CD4-positive, alpha-beta T cell treated with Interleukin-2 at 100 ng/mL for 4 hours (primary cell): ENCODE measurements around the gene GNB4.

Experiments used
- DNase-seq: peaks from one replicate; pipeline ENCODE4 v3.0.0-alpha.2; 2020; ENCODE audit warnings: low spot score

Gene GNB4

GRCh38 chr3:179348325-179349013 lies 102.8 kb downstream of the GNB4 start:
- DNase-seq: peak; percentile 3

- peak; percentile 91 for DNase-seq
Observed at GRCh38 chr3:179347345-179348194, 103.7 kb downstream of the GNB4 start, which contains the start of gene MFN1. Gene MFN1, plus strand, starts transcription at chr3:179347709. Its CDS starts 1,143 bp downstream, at chr3:179348852.
